ENCODE data around the gene SLC45A3. TPM values are rescaled to one million over a fixed set of nuclear protein-coding genes. Genes with fewer than 3 reads are reported as not detected.

The SLC45A3 gene, protein sequence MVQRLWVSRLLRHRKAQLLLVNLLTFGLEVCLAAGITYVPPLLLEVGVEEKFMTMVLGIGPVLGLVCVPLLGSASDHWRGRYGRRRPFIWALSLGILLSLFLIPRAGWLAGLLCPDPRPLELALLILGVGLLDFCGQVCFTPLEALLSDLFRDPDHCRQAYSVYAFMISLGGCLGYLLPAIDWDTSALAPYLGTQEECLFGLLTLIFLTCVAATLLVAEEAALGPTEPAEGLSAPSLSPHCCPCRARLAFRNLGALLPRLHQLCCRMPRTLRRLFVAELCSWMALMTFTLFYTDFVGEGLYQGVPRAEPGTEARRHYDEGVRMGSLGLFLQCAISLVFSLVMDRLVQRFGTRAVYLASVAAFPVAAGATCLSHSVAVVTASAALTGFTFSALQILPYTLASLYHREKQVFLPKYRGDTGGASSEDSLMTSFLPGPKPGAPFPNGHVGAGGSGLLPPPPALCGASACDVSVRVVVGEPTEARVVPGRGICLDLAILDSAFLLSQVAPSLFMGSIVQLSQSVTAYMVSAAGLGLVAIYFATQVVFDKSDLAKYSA
- total RNA-seq (2021; ENCODE audit: unreplicated experiment): 12.3 TPM
- polyA plus RNA-seq (2012): 11.4 and 12.6 TPM in 2 replicates
- percentile 53 among the genes with signal in this experiment for Bru-seq, nascent RNA
- percentile 71 among the genes with signal in this experiment for BruChase-seq, experiment 1, labeled RNA remaining after a 6-hour chase
- percentile 64 among the genes with signal in this experiment for BruChase-seq, experiment 2, labeled RNA remaining after a 2-hour chase
- long read RNA-seq, partial matches to known transcripts: 3 of 7 reads
- long read RNA-seq, other reads (novel, unspliced or antisense): 3 of 7 reads

DNA sequence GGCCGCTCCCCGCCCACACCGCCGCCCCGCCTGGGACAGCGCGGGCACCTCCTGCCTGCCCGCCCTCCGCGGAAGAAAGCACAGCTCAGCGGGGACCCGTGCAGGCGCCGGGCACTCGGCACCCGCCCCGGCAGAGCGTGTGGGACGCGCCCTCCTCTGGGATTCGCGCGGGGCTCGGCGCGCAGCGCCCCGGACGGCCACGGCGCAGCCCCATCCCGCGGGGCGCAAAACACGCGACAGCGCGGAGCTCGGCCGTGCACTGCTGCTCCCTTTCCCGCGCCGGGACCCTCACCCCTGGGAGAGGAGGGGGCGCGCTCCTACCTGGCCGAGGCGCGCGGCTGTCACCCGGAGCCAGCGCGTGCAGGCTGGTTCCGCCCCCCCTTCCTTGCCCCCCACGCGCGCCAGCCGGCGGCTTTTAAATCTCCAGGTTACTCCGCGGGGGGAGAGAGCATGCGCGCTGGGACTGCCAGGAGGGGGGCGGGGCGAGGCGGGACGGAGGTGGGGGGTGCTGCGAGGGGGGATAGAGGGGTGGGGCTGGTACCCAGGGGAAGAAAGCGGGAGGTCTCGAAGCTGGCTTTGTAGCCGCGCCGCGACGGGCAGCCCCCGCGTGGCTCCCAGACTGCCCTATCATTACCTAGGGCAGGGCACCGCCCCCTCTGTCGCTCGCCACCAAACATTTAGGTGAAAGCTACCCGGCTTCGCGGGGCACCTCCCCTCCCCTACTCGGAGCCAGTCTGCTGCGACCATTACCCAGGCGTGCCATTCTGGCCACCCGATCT is at the start of gene SLC45A3:
Gene SLC45A3 (minus strand): TSS at position 437 of the 779 bp plus-strand sequence. CDS start 15,853 bp downstream, outside the sequence.
- peaks cover 13% of the 10 kb centered on the region; the same call in 1 of the 2 replicates for H3K79me2 ChIP-seq (ENCODE audit: insufficient read depth, low read length)
- H3K36me3 ChIP-seq (ENCODE audit: control insufficient read depth in 1 of 2, insufficient read depth in 2 of 2, low read length in 2 of 2): no peaks in the 10 kb centered on the region
- peak within 1 kb of the TSS; percentile 64 to 78 for H3K4me3 ChIP-seq (replicated peaks in 1 of 2; ENCODE audit: low read depth in 1 of 2, low read length in 2 of 2)
- peaks cover 16 to 26% of the 10 kb centered on the region in 2 experiments for H3K4me1 ChIP-seq (ENCODE audit: control insufficient read depth in 1 of 2, insufficient read depth in 2 of 2, low read length in 2 of 2)
- H2AFZ ChIP-seq (ENCODE audit: low read depth, low read length, poor library complexity, severe bottlenecking): no peak within 1 kb of the TSS
- TF ChIP-seq TCF7L2 (IDR thresholded peaks at IDR 0.05; ENCODE audit: borderline replicate concordance, extremely low read depth, insufficient read depth, insufficient read length): peak; percentile 71
- TF ChIP-seq CBX3 (IDR thresholded peaks at IDR 0.05; ENCODE audit: low read depth): no peak
- TF ChIP-seq, protein P1, sequence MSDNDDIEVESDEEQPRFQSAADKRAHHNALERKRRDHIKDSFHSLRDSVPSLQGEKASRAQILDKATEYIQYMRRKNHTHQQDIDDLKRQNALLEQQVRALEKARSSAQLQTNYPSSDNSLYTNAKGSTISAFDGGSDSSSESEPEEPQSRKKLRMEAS (IDR thresholded peaks at IDR 0.05): peak; percentile 61; the same call in 1 of the 2 replicates
- H3K27me3 ChIP-seq (ENCODE audit: insufficient read depth, low read length): no peaks in the 10 kb centered on the region
- POLR2A ChIA-PET: interaction anchor here (1.4 kb wide), 1 partner anchor 13 kb away, joined by 3 read pairs; no protein-coding TSS in a partner anchor
- RAD21 ChIA-PET (ENCODE audit: low non-redundant PET in 1 of 2, low total read pairs in 2 of 2, uncharacterized antibody in 2 of 2, unreplicated experiment in 2 of 2): interaction anchor here in 1 of 2 experiments (0.6 kb wide), 1 partner anchor 23 kb away, joined by 9 read pairs; no protein-coding TSS in a partner anchor
- no peak for DNase-seq (ENCODE audit: low read depth, low spot score)
- H4K20me1 ChIP-seq (ENCODE audit: insufficient read depth): no peaks in the 10 kb centered on the region
- peak within 1 kb of the TSS; percentile 72 for H3K9ac ChIP-seq (ENCODE audit: low read length)
- intact Hi-C loops (cut with micrococcal nuclease): no loop called here
- peak within 1 kb of the TSS; percentile 96 for H3K4me2 ChIP-seq (ENCODE audit: low read length)
- no peaks in the 10 kb centered on the region for H3K9me3 ChIP-seq (ENCODE audit: control insufficient read depth in 1 of 2, insufficient read depth in 1 of 2, low read depth in 1 of 2, low read length in 2 of 2)
- CTCF ChIA-PET: interaction anchor here (1.0 to 2.4 kb wide), 4 partner anchors 9 to 31 kb away, joined by 3 to 12 read pairs (median 4); no protein-coding TSS in a partner anchor
- no TSS peak for BruUV-seq (replicated peaks)
- H3K9me2 ChIP-seq (ENCODE audit: insufficient read depth): no peaks in the 10 kb centered on the region
- ATAC-seq: peak; percentile 79
- peak within 1 kb of the TSS; percentile 86 for H3K27ac ChIP-seq (ENCODE audit: low read depth, low read length)
